COLO668 (cell line): ENCODE measurements around the gene RTRAF.
A peak's percentile ranks its signal among the peaks of the same experiment; 100 is the strongest.

Experiments
- DNase-seq: peaks from one replicate; lab custom pipeline; 2025; ENCODE audit not compliant: unreplicated experiment; lab: John Stamatoyannopoulos, UW

RTRAF gene

GRCh38 chr14:51989293-51990234 lies at the start of gene RTRAF:
RTRAF (plus strand) TSS chr14:51989546; CDS start chr14:51989640, 94 bp downstream.
- peak; percentile 98 for DNase-seq

- no peak for DNase-seq
Observed at GRCh38 chr14:51939755-51940301, 49.5 kb upstream of the RTRAF start.

- DNase-seq, result no peak
Observed at GRCh38 chr14:51942971-51943370, 46.4 kb upstream of the RTRAF start.

- DNase-seq, result no peak
Observed at GRCh38 chr14:51950007-51950406, 39.3 kb upstream of the RTRAF start.

DNA sequence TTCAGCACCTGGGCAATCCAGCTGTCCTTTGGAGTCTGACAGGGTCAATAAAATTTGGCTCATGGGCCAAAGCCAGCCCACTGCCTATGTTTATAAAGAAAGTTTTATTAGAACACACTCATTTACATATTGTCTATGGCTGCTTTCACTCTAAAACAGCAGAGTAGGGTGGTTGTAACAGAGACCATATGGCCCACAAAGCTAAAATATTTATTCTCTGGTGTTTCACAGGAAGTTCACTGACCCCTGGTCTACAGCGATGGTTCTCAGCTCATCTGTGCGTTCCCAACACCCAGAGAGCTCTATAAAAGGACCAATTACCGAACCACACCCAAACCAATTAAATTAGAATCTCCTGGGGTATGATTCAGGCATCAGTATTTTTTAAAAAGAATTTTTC lies 37.7 kb upstream of the RTRAF start:
- no peak for DNase-seq

GRCh38 chr14:51954031-51954430 lies 35.3 kb upstream of the RTRAF start:
- DNase-seq, result no peak

DNA sequence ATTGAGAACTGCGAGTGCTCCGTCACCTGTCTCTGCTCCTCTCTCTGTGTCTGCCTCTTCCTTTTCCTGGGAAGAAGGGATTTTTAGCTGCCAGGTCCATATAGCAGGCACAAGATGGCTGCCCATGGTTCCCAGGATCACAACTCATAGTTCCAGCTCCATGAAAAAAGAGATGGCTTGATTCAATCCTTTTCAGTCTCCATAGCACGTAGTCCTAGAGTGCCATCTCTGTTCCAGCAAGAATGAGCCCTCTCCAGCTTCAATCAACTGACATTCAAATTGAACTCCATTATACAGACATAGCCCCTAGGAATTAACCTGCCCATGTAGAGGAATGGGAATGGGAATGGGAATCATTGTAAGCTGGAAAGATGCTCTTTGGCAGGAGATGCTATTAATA lies 34.7 kb upstream of the RTRAF start:
- no peak for DNase-seq

- DNase-seq, result no peak
Observed at GRCh38 chr14:51957950-51958349, 31.4 kb upstream of the RTRAF start.

DNA sequence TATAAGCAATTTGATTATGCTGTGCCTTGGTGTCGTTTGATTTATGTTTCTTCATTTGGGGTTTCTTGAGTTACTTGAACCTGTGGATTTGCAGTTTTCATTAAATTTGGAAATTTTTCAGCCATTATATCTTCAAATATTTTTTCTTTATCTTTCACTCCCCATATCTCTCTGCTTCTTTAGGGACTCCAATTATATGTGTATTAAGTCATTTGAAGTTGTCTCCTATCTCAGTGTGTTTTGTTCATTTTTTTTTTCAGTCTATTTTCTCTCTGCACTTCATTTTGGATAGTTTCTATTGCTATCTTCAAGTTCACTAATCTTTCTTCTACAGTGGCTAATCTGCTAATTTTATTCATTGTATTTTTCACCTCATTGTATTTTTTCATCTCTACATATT lies 29.4 kb upstream of the RTRAF start:
- DNase-seq, result no peak

DNA sequence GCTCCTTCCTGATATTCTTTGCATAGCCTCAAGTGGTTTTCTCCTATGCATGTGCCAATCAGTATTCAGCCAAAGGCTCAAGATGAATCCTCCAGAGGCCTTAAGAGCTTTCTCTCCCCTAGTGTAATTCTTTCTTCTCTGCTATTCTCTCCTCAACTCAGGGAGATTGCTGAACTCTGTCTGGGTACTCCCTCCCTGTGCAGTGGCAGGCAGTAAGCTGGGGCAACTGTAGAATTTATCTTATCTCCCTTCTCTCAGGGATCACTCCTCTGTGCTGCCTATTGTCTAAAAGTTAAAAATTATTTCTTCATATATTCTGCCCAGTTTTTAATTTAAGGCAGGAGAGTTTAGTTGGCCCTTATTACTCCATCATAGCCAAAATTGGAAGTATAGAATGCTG lies 28.5 kb upstream of the RTRAF start:
- DNase-seq, result no peak

GRCh38 chr14:51962711-51963110 lies 26.6 kb upstream of the RTRAF start:
- DNase-seq, result no peak

- DNase-seq, result no peak
Observed at GRCh38 chr14:51963286-51963685, 26.1 kb upstream of the RTRAF start.

GRCh38 chr14:51967521-51967920 lies 21.8 kb upstream of the RTRAF start:
- DNase-seq, result no peak

DNA sequence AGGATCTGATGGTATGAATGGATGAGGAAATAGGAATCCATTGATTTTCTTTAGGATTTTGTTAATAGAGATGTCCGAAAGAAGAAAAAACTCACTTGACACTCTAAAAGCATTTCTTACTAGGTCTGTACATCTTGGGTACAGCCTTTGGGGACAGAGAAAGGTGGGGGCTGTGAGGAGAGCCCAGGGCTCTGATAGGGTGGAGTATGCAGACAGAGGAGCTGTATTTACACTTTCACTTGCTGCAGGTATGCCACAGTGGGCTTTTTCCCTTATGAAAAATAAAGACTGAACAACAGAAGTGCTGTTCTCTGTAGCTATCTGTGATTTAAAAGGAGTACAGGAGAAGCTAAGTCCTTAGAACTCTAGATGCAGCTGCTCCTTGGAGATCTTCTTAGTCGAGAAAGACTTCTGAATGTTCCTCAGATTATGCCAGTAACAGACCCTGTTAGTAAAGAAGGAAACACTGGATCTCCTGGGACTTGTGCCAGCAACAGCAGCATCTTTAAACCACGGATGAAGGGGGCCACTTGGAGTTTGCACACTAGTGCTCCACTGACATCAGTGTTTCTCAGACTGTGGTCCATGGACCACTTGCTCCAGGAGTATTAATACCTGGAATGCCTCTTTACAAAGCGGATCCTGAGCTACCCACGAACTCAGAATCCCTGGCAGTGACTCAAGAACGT lies 19.4 kb upstream of the RTRAF start:
- no peak for DNase-seq

DNA sequence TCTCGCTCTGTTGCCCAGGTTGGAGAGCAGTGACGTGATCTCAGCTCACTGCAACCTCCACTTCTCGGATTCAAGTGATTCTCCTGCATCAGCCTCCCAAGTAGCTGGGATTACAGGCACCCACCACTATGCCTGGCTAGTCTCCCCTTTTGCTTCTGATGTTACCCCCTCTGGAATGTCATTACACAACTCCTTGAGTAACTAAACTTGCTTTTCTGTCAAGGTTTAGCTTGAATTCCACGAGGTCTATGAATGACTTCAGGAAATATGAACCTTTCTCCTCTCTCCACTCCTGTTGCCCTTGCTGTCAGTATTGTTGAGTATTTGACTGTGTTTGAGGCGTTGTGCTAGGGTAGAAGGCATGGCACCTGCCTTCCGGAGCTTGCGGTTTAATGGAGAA lies 16.8 kb upstream of the RTRAF start:
- DNase-seq, result no peak

- DNase-seq, result no peak
Observed at GRCh38 chr14:51977075-51977474, 12.3 kb upstream of the RTRAF start.

DNA sequence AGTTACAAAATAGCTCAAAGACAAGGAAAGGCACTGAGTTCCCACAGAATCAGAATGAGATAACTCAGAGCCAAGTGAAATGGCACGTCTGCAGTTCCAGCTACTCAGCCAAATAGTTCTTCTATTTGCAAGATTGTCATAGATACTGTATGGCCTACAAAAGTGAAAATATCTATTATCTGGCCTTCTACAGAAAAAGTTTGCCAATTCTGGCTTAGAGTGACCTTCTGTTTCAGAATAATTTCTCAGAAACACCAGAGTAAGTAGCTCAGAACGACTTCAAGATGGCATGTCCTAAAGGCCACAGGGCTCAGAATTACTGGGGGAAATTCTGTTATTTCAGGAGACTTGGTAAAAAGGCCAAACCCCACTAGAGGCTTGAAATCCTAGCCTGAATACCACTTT lies 10.7 kb upstream of the RTRAF start:
- no peak for DNase-seq

DNA sequence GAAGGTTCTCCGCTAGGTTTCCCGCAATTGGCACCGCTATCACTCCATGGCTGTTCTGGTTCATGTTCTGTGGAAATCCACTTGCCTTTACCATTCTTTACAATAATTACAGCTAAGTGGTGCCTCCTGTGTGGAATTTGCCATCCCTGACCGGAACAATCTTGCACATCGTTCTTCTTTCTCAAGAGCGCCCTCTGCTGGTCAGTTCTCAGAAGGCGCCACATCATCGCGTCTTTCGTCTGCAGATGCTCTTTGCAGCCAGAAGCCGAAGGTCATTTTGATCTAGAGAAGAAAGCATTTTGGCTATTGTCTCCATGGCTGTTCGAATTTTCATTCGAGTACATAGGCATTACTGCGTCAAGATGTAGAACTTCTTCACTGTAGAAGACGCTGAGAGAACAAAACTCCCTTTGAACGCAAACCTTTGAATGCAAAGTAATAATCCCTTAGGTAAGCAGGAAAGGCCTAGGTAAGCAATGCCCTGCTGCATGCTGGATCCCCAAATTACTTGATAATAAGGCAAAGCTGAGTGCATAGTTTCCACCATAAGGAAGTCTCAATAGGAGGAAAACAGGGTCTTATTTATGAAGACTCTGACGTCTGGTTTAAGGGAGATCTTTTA lies 10.1 kb upstream of the RTRAF start:
- DNase-seq, result peak; percentile 84

- no peak for DNase-seq
Observed at GRCh38 chr14:51981218-51981854, 8.0 kb upstream of the RTRAF start.

DNA sequence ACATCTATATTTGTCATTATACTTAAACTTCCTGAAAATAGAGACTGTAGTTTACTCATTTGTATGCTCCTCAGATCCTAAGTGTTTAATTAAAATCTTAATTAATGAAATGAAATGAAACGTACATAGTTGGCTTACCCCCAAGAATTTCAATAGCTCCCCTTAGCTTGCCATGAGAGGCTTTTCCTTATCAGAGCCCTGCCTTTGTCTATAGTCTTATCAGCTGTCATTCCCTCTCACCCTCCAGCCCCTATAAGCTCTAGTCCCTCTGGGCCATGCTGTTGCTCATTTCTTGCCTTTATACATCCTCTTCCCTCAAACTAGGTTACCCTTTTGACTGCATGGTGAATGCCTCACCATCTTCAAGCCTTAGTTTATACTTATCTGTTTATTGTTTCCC lies 1.1 kb upstream of the RTRAF start:
- DNase-seq, result no peak

DNA sequence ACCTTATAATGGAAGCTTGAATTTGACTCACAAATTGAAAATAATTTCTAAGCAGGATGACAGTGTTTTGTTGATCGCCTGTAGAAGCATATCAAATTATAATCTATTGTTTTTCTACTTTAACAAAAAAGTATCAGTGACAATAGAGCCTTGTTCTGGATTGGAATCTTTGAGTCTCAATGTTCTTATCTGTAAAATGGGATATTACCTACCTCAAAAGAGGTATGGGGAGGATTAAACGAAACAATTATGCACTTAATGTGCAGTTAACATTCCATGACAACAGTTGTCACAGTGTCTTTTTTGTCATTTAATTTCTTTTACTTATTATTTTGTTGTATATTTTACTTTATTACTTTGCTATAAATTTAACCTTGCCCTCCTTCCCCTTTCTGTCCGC lies 1.1 kb downstream of the RTRAF start:
- DNase-seq, result no peak
